ENCODE results near the gene ACAP3. TPM values are rescaled to one million over a fixed set of nuclear protein-coding genes. Genes with fewer than 3 reads are reported as not detected.

ACAP3 gene
- total RNA-seq, 1 donor from 2014 or later = 106 TPM

DNA sequence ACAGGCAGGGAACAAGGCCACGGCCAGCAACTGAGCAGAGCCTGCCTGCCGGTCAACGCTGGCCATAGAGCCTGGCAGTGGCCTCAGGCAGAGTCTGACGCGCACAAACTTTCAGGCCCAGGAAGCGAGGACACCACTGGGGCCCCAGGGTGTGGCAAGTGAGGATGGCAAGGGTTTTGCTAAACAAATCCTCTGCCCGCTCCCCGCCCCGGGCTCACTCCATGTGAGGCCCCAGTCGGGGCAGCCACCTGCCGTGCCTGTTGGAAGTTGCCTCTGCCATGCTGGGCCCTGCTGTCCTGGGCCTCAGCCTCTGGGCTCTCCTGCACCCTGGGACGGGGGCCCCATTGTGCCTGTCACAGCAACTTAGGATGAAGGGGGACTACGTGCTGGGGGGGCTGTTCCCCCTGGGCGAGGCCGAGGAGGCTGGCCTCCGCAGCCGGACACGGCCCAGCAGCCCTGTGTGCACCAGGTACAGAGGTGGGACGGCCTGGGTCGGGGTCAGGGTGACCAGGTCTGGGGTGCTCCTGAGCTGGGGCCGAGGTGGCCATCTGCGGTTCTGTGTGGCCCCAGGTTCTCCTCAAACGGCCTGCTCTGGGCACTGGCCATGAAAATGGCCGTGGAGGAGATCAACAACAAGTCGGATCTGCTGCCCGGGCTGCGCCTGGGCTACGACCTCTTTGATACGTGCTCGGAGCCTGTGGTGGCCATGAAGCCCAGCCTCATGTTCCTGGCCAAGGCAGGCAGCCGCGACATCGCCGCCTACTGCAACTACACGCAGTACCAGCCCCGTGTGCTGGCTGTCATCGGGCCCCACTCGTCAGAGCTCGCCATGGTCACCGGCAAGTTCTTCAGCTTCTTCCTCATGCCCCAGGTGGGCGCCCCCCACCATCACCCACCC is 23.6 kb upstream of the ACAP3 start, which contains the start of gene TAS1R3:
Gene TAS1R3, plus strand, starts transcription at position 213 of the 898 bp plus-strand sequence. Its CDS starts 66 bp downstream, at position 279.
- DNase-seq (ENCODE audit: low read depth) = no peak

DNA sequence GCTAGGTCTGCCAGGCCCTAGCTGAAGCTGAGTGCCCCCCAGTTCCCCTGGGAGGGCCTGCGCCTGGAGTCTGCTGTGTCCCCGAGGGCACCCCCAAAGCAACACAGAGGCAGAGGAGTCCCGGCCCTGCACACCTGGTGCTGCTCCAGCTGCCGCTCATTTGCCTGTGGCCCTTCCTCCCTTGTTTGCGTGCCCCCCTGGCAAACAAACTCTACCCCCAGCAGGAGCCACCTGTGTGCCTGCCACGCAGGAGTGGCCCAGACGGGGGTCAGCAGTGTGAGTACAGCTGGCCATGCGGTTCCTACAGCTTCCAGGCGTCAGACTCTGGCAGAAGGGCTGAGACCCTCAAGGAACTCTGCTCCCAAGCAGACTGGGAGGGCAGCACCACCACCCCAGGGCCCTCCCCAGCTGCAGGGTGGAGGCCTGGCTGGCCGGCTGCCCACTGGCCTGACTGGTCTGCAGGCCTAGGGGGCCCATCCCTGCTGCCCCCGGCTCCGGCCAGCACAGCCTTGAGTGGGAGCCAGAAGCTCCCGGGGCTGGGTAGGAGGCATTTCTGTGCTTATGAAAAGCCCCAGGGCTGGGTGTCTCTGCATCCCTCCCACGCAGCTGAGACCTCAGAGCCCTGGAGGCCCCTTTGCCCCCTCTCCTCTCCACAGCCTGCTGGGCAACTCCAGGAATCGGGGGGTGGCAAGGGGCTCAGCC is 22.8 kb upstream of the ACAP3 start:
- no peak for DNase-seq (ENCODE audit: low read depth)

DNA sequence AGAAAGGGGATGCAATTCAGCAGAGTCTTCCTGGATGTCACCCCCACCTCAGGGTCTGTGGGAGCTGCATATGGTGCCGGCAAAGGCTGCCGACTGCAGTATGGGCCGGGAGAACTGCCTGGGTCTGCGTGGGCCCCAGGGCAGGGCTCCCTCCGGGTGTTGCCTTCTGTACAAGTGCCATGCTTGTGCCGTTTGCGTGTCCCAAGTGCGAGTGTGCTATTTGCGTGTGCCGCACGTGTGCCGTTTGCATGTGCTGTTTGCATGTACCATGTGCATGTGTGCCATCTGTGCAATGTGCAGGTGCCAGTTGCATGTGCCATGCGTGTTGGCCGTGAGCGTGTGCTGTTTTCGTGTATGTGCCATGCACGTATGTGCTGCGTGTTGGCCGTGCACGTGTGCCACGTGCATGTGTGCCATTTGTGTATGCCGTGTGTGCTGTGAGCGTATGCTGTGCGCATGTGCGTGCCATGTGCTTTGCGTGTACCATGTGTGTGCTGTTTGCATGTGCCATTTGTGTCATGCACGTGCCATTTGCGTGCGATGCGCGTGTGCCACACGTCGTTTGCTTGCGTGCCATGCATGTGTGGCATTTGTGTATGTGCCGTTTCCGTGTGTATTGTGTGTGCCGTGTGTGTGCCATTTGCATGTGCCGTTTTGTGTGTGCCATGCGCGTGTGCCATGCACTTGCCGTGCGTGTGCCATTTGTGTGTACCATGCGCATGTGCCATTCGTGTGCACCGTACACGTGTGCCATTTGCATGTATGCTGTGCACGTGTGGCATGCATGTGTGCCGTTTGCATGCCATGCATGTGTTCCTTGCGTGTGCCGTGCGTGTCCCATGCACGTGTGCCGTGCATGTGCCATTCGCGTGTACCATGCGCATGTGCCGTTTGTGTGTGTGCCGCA is 21.8 kb upstream of the ACAP3 start:
- DNase-seq (ENCODE audit: low read depth) = no peak

- no peak for DNase-seq (ENCODE audit: low read depth)
Observed at GRCh38 chr1:1328254-1328653, 20.5 kb upstream of the ACAP3 start.

DNA sequence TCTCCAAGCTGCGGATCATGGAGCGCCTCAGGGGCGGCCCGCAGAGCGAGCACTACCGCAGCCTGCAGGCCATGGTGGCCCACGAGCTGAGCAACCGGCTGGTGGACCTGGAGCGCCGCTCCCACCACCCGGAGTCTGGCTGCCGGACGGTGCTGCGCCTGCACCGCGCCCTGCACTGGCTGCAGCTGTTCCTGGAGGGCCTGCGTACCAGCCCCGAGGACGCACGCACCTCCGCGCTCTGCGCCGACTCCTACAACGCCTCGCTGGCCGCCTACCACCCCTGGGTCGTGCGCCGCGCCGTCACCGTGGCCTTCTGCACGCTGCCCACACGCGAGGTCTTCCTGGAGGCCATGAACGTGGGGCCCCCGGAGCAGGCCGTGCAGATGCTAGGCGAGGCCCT is 19.6 kb upstream of the ACAP3 start:
- no peak for DNase-seq (ENCODE audit: low read depth)

DNA sequence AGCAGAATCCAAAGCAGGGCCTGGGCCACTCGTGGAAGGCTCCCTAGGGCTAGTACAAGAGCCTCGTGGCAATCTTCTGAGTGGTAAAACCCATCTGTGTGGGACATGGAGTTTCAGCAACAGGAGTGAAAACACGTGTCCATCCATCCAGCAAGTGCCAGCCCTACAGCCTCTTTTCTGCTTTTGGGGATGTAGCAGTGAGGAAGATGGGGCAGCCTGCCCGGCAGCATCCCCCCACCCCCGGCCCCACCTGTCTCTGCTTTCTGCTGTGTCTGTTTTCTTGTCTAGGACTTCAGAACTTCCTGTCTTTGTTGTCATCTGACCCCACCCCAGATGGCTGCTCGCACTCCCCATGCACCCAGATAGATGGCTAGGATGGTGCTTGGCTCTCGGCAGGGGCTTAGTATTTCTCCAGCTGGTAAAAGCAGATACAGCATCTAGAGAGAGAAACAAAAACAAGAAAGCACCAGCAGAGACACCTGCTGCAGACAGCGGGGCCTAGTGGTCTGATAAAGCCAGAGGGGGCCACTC is 18.4 kb upstream of the ACAP3 start:
- DNase-seq (ENCODE audit: low read depth) = no peak

GRCh38 chr1:1325288-1326074 is 17.8 kb upstream of the ACAP3 start:
- no peak for DNase-seq (ENCODE audit: low read depth)

- peak; percentile 92 for DNase-seq (ENCODE audit: low read depth)
Observed at GRCh38 chr1:1324524-1325287, 17.0 kb upstream of the ACAP3 start, which contains the start of the genes CPTP and INTS11. Gene CPTP, plus strand, starts transcription at chr1:1324802. Its CDS starts 2,109 bp downstream, at chr1:1326911. Gene INTS11, minus strand, starts transcription at chr1:1324660. Its CDS starts 52 bp downstream, at chr1:1324608.

GRCh38 chr1:1324084-1324523 is 16.4 kb upstream of the ACAP3 start:
- no peak for DNase-seq (ENCODE audit: low read depth)

DNA sequence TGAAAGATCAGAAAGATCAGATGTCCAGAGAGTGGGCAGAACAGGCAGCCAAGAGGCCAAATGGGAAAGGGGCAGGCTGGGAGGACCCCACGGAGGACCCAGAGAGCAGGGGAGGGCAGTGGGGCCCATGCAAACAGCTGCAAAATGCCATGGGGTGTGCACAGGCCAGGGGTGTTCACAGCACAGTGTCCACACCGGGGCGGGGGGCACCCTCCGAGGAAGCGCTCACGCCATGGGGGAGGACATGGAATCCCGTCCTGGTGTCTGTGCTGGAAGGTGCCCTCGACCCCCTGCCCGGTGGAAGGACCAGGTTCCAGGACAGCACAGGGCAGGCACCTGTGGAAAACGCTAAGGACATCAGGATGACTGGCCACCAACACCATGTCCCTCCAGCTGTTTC is 15.2 kb upstream of the ACAP3 start:
- DNase-seq (ENCODE audit: low read depth) = no peak

GRCh38 chr1:1322418-1322817 is 14.7 kb upstream of the ACAP3 start:
- DNase-seq (ENCODE audit: low read depth) = no peak

GRCh38 chr1:1321477-1321876 is 13.7 kb upstream of the ACAP3 start:
- DNase-seq (ENCODE audit: low read depth) = no peak

DNA sequence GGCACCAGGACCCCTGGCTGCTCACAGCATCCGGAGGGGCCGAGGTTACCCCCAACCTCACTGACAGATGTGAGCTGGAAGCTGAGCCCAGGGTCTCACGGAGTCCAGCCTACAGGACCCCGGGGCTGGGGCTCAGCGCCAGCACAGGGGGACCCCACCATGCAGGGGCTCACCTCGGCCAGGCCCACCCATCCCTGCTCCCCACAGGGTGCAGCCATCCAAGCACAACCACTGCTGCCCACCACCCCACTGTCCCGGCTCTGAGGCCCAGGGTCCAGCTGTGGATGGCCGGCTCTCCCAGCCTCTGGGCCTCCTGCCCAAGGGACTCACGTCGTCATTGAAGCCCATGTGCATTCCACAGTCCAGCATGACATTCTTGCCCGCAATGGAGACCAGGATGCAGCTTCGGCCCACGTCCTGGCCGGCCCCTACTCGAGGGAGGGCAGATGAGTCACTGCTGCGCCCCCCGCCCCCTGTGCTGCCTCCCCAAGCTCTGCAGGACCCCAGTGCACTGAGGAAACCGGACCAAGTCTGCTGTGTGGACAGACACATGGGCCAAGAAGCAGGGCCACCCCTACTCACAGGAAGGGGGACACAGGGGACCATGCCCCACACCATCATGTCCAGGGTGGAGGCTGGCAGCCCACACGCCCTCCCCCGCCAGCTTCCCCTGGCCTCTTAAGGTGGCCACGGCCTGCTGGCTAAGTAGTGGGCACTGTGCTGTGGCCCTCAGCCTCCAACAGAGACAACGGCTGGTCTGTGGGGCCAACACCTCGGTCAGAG is 13.1 kb upstream of the ACAP3 start:
- DNase-seq (ENCODE audit: low read depth) = no peak

DNA sequence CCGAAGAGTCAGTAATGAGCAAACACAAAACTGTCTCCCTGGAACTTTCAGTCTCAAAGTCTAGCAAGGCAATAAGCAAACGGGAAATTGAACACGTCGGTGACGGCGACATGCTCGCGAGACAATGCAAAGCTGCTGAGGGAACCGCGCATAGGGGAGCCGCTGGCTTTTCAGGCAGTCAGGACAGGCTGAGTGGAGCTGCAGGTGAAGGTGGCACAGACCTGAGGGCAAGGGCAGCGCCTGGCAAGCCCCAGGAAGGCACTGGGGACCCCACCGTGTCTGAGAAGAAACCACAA is 11.9 kb upstream of the ACAP3 start:
- DNase-seq (ENCODE audit: low read depth) = no peak

GRCh38 chr1:1318777-1319645 is 11.3 kb upstream of the ACAP3 start:
- no peak for DNase-seq (ENCODE audit: low read depth)

DNA sequence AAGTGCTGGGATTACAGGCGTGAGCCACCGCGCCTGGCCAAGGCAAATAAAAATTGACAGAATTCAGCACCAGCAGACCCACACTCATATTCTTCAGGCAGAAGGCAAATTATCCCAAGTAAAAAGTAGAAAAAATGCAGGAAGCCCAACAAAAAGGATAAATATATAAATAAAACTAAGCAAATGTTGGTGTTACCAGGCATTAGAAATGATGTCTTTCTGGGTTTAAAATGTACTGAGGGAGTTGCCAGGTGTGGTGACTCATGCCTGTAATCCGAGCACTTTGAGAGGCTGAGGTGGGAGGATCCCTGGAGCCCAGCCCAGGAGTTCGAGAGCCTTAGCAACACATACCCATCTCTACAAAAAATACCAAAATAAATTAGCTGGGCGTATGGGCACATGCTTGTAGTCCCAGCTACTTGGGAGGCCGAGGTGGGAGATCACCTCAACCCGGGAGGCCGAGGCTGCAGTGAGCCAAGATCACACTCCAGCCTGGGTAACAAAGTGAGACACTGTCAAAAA is 10.5 kb upstream of the ACAP3 start:
- peak; percentile 94 for DNase-seq (ENCODE audit: low read depth)

DNA sequence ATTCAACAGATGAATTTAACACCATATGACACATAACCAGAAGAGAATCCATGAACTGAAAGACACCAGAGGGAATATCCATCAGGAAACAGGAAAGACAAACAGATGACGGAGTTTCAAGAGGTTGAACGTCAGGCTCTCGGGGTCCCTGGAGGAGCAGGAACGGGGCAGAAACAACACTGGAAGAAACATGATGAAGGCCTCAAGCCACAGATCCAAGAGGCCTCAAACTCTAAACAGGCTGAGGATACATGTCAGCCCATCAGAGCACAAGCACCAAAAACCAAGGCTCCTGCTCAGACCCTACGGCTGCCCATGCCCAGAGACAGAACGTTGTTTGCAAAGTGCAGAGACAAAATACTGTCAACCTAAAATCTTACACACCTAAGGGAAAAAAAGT is 9.7 kb upstream of the ACAP3 start:
- DNase-seq (ENCODE audit: low read depth) = no peak

Data from myocyte (in vitro differentiated cells).